Hippocampal formation (tissue), 2 donors: ENCODE measurements around the gene C17orf114.

Experiments used
- DNase-seq, 2 donors: peaks; one replicate each; lab custom pipeline; 2025; lab: John Stamatoyannopoulos, UW

The C17orf114 gene

DNA sequence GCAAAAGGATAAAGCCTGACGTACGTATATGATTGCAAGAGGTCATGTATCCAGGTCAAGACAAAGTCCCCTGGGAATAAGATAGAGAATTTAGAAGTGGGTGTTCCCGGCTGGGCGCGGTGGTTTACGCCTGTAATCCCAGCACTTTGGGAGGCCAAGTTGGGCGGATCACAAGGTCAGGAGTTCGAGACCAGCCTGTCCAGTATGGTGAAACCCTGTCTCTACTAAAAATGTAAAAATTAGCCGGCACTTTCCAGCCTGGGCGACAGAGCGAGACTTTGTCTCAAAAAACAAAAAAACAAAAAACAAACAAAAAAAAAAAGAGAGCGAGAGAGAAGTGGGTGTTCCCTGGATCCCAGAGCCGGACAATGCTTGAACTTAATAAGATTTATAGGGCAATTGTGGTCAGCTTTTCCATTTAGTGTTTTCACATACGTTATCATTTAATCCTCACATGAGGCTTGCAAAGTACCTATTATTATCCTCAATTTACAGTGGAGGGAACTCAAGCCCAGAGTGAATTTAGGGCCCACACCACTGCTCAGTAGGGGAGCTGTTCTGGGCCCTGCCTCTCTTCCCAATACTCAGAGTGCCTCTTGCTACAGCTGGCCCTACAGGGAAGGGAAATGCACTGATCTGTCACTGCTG, 13.8 kb downstream of the C17orf114 start:
- DNase-seq, result no peak

DNA sequence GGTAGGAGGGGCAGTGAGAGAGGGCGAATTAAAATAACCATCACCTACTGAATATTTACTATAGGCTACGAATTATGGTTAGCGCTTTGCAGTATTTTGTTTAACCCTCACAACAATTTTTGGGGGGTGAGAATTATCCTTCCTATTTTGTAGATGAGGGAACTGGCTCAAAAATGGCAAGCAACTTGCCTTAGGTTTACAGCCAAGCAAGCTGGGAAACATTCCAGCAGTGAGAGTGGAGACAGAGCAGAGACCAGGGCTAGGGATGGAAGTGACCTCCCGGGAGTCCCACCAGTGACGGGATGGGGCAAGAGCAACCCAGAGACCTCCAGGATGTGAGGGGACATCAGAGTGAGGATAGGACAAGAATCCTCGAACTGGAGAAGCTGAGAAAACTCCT, 15.6 kb downstream of the C17orf114 start:
- DNase-seq, result no peak

DNA sequence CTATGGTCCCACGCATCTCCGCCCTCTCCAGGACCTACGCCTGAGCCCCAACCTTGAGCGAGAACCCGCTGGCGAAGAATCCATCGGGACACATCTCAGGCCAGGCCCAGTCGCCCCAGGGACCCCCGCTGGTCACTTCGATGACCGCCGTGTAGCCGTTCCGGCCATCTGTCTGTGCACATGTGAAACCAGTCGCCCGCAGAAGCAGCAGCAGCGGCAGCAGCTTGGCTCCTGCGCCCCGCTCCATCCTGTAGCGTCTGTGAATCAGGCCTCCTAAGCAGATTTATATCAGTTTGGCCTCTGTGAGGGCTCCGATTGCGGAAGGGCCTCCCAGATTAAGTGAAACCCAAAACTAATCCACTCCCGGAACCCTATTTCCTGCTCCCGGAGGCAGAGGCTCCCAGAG, 16.0 kb downstream of the C17orf114 start, which contains the start of gene VMO1:
TSS of gene VMO1 (minus strand) at position 259 of the 406 bp plus-strand sequence. CDS start at position 247, 12 bp downstream.
- no peak for DNase-seq

DNA sequence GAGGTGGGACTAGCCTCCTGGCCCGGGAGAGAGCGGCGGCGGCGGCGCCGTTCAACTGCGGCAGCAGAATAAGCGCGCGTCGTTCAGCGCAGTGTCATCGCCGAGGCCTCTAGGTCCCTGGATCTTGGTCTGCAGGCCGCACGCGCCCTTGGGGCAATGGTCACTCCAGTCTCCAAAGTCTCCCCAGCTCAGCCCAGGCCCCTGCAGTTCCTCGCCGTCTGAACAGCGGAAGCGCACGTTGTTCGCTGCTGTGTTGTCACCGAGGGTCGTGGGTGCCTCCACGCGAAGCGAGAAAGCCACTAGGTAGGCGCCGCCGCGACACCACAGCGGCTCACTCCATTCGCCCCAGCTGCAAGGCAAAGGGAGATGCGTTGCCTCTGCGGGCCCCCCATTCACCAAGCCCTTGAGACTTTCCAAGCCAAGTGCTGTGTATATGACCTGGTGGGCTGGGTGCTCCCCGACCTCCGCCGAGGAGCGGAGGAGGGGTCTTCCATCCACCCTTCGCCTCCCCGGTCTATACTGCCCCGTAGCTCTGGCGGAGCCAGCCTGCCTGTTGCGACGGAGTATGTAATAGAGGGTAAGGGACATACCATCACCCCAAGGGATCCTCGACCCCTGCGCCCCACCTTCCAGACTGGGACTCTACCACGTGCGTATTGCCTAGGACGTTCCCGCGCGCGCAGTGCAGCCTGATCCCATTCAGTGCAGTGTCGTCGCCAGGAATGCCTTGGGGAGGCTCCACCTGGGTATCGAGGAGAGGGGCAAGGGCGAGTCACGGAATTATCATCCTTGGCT, 16.6 kb downstream of the C17orf114 start:
- no peak for DNase-seq

DNA sequence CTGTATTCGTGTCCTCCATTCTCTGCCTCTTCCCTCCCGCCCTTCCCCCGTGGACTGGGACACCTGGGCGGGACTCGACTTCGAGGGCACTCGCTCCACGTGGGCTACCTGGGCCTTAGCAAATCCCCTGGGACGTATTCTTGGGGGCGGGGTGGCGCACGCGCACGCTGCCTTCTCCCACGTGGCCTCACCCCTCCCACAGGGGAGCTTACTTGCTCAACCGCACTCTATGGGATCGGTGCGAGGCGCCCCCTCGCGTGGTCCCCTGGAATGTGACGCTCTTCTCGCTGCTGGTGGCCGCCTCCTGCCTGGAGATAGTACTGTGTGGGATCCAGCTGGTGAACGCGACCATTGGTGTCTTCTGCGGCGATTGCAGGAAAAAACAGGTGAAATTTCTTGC, 19.5 kb downstream of the C17orf114 start:
- DNase-seq, result no peak

DNA sequence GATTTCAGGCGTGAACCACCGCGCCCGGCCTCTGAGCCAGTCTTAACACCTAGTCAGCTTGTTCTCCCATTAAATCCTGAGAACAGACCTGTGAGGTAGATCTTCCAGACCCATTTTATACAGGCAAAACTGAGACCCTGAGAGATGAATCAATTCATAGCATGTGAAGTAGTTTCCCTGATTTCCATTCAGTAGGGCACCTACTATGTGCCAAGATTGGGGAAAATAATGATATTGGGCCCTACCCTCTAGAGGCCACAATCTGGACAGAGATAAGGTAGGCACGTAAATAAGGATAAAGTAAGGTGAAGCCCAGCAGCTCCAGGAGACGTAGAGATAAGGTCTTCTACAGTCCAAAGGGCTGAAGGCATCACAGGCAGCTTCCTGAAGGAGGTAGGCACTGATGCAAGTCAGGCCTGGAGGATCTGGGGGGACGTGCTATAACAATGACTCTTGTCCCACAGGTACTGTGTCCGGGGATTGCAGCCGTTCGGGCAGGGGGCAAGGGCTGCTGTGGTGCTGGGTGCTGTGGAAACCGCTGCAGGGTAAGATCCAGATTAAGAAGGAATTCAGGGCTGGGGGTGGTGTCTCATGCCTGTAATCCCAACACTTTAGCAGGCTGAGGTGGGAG, 21.7 kb downstream of the C17orf114 start:
- no peak for DNase-seq

DNA sequence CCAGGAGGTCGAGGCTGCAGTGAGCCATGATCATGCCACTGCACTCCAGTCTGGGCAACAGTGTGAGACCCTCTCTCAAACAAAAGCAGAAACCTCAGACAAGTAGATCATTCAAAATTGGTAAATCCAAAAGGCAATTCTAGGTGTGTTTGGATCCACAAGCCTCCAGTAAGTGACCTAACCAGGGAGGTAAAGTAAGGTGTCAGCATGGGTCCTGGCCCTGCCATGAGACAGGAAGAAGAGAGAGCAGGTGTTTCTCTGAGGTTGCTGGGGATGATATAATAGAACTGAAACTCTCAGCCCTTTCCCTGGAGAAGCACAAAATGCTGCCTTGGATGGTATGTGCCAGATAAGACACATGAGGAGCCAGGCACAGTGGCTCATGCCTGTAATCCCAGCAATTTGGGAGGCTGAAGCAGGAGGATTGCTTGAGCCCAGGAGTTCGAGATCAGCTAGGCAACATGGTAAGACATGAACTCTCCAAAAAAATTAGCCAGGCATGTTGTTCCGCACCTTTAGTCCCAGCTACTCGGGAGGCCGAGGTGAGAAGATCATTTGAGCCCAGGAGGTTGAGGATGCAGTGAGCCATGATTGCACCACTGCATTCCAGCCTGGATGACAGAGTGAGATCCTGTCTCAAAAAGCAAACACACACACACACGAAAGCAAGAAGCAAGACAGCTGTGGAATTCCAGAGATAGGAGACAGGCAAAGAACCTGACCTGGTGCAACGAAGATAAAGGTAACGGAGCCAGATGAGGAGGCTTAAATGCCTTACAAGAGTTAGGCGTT, 24.0 kb downstream of the C17orf114 start:
- no peak for DNase-seq

DNA sequence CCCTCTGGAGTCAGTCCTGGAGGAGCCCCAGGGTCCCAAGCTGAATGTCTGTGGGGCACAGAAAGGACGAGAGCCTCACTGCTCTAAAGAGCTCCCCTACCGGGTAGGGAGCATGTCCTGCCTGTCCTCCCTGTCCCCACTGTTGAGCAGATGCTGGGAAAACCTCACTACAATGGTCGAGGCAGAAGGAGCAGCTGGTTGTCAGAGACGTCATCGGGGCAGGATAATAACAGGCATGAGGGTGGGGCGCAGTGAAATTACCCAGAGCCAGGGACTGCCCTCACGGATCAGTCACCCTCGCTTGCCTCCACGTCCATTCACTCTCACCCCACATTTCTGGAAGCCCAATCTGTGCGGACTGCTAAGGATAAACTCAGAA, 29.9 kb downstream of the C17orf114 start:
- no peak for DNase-seq

DNA sequence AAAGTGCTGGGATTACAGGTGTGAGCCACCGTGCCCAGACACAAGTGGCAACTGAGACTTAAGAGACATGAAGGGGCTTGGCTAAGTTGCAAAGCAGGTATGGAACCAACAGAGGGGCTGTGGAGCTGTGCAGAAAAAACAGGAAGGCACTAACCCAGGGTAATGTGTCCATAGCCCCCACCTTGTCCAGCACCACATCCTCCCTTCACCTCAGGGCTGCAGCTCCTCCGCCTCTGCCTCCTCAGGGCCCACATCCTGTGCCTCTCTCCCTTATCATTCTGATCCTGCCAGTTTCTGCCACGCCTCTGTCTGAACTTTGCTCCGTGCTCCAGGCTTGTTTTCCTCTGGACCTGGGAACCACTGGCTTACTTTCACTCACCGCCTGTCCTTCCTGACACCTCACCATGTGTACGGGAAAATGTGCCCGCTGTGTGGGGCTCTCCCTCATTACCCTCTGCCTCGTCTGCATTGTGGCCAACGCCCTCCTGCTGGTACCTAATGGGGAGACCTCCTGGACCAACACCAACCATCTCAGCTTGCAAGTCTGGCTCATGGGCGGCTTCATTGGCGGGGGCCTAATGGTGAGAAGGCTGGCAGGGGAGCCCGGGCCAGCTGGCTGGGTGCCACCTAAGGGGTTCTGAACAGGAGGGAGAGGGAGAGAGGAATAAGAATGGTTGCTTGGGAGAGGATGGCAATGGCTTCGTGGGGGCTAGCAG, 30.5 kb downstream of the C17orf114 start, which contains the start of gene TM4SF5:
TSS of gene TM4SF5 (plus strand) at position 368 of the 716 bp plus-strand sequence. CDS start at position 405, 37 bp downstream.
- DNase-seq, result no peak

DNA sequence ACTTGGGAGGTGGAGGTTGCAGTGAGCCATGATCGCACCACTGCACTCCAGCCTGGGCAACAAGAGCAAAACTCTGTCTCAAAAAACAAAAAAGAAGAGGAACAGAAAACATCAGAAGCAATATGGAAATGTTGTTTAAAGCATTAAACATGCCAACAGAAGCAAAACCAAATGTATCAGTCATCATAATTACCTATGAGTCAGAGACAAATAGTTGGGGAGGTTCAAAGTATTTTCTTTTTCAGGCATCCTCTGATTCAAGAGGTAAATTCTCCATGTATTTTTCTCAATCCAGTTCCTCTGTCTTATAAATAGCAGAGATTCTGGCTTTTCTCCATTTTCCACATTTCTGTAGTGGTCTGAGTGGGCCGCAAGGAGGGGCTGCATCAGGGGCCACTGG, 32.5 kb downstream of the C17orf114 start:
- no peak for DNase-seq

DNA sequence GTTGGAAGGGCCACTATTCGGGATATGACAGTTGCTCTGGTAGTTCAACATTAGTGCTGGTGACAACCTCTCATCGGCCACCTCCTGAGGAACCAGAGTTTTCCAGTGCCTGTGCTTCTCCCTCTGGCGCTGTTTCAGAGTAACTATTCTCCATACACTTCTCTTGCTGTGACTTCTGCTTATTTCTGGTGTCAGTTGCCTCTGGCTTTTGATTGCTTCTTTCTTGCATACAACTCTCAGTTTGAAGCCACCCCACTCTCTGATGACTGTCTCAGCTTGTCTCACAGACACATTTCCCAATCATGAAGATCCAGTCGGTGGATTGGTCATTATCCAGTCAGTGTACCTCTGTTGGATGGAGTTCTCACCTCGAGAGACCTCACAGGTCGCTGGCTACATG, 33.8 kb downstream of the C17orf114 start:
- DNase-seq, result no peak

DNA sequence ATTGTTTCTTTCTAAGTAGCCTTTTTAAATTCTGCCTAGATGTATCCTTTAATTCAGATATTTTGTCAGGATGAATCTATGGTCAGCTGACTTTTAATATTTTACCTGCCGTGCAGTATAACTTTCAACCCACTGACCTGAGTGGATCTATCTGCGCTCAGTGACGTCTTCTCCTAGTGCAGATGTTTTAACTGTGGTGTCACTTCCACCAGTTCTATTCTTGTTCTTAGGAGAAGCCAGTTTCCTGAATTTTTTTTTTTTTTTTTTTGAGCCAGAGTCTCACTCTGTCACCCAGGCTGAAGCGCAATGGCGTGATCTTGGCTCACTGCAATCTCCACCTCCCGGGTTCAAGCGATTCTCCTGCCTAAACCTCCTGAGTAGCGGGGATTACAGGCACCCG, 35.4 kb downstream of the C17orf114 start:
- no peak for DNase-seq

DNA sequence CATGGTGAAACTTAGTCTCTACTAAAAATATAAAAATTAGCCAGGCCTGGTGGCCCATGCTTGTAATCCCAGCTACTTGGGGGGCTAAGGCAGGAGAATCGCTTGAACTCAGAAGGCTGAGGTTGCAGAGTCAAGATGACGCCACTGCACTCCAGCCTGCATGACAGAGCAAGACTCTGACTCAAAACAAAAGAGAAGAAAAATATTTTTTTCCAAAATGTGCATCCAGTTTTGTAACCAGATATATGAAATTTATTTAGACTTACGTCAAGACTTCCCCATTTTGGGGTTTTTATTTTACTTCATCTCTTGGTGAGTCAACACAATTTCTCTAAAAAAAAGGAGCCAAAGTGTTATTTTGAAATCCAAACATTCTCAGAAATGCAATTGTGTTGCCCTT, 35.9 kb downstream of the C17orf114 start:
- DNase-seq, result no peak

DNA sequence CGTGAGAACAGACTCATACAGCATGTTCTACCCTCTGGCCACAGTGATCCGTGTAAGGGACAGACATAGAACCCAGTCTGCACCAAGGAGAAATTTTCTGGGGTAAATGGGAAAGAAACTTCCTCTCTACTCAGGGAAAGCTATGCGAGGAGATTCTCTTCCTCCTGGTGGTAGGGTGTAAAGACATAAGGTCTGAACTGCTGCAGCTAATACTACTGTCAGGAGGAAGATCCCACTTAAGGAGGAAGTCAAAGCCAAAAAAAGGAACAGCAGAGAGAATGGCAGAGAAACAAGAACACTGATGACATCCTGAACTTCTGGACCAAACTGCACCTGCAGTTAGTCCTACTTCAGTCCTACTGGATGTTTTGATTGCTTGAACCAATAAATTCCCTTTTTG, 37.5 kb downstream of the C17orf114 start:
- peak in 1 of 2 donors; percentile 29 for DNase-seq

DNA sequence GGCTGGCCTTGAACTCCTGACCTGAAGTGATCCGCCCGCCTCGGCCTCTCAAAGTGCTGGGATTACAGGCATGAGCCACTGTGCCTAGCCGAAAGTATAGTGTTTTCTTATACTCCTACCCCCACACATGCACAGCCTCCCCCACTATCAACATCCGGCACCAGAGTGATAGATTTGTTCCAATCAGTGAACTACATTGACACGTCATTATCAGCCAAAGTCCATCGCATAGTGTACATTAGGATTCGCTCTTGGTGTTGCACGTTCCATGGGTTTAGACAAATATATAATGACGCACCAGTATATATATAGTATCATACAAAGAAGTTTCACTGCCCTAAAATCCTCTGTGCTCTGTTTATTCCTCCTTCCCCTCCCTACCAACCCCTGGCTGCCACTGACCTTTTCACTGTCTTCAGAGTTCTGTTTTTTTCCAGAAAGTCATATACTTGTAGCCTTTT, 42.3 kb downstream of the C17orf114 start:
- DNase-seq, result no peak

DNA sequence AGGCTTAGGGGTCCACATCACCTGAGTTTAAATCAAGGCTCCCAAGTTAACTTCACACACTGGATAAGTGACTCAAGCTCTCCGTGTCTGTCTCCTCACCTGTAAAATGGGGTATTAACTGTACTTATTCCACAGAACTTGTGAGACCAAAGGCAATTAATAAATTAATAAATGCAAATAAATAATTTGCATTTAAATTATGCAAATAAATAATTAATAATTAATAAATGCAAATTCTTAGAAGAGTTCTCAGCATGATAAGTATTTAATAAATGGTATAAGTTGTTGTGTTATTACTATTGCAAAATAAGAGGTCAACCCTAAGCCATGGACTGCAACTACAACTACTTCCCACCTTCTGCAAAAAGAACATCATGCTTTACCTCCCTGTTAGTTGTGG, 48.7 kb downstream of the C17orf114 start:
- DNase-seq, result no peak

DNA sequence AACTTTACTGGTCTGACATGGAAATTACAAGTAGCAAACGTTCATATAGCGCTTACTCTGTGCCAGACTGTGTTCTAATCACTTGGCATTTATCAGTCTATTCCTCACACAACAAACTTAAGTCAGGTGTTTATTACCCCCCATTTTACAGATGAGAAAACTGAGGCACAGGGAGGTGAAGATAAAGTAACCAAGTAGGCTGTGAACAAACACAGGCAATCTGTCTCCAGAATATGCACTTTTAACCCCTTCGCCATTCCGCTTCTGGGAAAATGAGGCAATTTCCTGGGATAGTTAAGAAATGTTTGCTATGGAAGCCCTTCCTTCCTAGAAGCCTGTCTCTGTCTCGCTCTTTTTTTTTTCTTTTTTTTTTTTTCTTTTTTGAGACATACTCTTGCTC, 50.2 kb downstream of the C17orf114 start:
- DNase-seq, result no peak
